Measurements from ENCODE around the gene TLDC2. TPM values are rescaled to one million over a fixed set of nuclear protein-coding genes. Genes with fewer than 3 reads are reported as not detected.
A peak's percentile ranks its signal among the peaks of the same experiment; 100 is the strongest.

The TLDC2 gene
- total and polyA plus RNA-seq, 8 donors = 0.13 to 15.1 (median 1.0) TPM; not detected in 2

- WGBS, 5 donors = 28 to 46% (median 41%) methylated on average over 1 of the region's 1 CpG
- TF ChIP-seq POLR2A (IDR thresholded peaks at IDR 0.05) = no peak
- TF ChIP-seq EP300 (IDR thresholded peaks at IDR 0.05) = no peak
- no peak for TF ChIP-seq POLR2AphosphoS5 (IDR thresholded peaks at IDR 0.05)
- no peak for TF ChIP-seq CTCF (IDR thresholded peaks at IDR 0.05)
- peaks cover 0 to 86% (median 58%) of the 10 kb centered on the region in 4 donors for H3K36me3 ChIP-seq
- DNase-seq = peak in 1 of 2 donors; percentile 16
- peaks cover 30 to 90% (median 80%) of the 10 kb centered on the region in 4 donors for H3K4me1 ChIP-seq
- peak overlapping the region in 1 of 4 donors; percentile 8 for H3K4me3 ChIP-seq
- H3K27ac ChIP-seq = peak overlapping the region in 4 of 5 donors; percentile 73 to 98 (median 78)
- H3K27me3 ChIP-seq = no peaks in the 10 kb centered on the region
- no peaks in the 10 kb centered on the region for H3K9me3 ChIP-seq
- intact Hi-C loops (cut with DNase I; ENCODE audit: low total_unique reads) = no loop called here
Measured at GRCh38 chr20:36941401-36941835, 65.5 kb downstream of the TLDC2 start.

Other genes with a start within 250 kb of the TLDC2 start
- 1 to 10 TPM in 3 of 5 donors, not detected in 2; 1.3 to 8.7 (median 1.3) TPM for gene SLA2, start 229.9 kb upstream of the TLDC2 start, total RNA-seq
- 1 to 10 TPM in 1 of 3 donors, under 1 TPM in 2; 0.25 to 2.7 (median 0.56) TPM for gene SLA2, start 229.9 kb upstream of the TLDC2 start, polyA plus RNA-seq
- gene NDRG3, start 130.0 kb upstream of the TLDC2 start, total RNA-seq = 10 to 100 TPM in 1 of 5 donors, 1 to 10 TPM in 4; 5.8 to 91.6 (median 7.6) TPM
- 10 to 100 TPM; 14.6 to 21.7 (median 16.1) TPM for gene NDRG3, start 130.0 kb upstream of the TLDC2 start, polyA plus RNA-seq
- 10 to 100 TPM in 2 of 5 donors, 1 to 10 TPM in 3; 1.3 to 18.9 (median 7.2) TPM for gene DSN1, start 102.4 kb upstream of the TLDC2 start, total RNA-seq
- gene DSN1, start 102.4 kb upstream of the TLDC2 start, polyA plus RNA-seq = 10 to 100 TPM in 1 of 3 donors, 1 to 10 TPM in 2; 8.0 to 11.8 (median 8.1) TPM
- gene SAMHD1, start 75.6 kb downstream of the TLDC2 start, total RNA-seq = 100 to 1,000 TPM in 3 of 5 donors, 10 to 100 TPM in 2; 84.9 to 151 (median 111) TPM
- 10 to 100 TPM; 38.7 to 64.4 (median 57.6) TPM for gene SAMHD1, start 75.6 kb downstream of the TLDC2 start, polyA plus RNA-seq
- gene RBL1, start 219.9 kb downstream of the TLDC2 start, total RNA-seq = 10 to 100 TPM in 1 of 5 donors, 1 to 10 TPM in 4; 1.8 to 13.0 (median 6.2) TPM
- 1 to 10 TPM; 1.5 to 2.0 (median 2.0) TPM for gene RBL1, start 219.9 kb downstream of the TLDC2 start, polyA plus RNA-seq

Data from stomach (tissue), 9 donors.